ENCODE data around the gene LRRC27.

Gene LRRC27

DNA sequence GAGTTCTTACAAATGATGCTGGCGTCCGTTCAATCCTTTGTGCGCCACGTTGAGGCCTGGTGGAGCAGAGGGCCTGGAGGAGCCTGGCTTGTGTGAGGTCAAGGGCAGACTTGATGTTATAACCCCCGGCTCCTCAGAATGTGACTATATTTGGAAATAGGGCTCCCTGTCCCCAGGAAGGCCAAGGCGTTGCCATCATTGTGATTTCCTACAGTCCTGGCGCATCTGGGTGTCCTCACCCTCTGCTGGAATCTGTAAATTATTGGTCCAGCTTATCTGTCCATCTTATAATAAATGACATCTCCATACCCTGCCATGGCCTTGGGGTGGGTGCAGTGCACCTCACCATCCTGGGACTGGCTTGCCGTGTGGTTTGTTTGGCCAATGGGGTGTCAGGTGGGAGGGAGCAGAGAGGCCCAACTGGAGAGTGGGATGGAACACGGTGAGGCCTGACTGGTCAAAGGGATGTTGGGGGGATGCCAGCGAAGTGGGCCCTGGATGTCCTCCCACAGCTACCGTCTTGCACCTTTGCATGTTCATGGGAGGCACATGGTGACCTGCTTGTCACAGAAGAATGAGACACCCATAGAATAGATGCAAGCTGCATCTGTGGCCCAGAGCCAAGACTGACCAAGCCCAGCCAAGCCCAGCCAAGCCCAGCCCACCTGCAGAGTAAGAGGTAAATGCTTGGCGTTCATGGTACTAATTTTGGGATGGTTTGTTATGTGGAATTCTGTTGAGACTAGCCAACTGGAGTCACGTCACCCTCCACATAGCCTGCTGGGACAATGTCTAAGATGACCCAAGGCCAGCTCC lies 11.1 kb upstream of the LRRC27 start:
- H3K9me3 Mint-ChIP-seq, result peaks cover under 1% of the 10 kb centered on the region
- H3K4me1 Mint-ChIP-seq (ENCODE audit: low read depth), result peaks cover 22% of the 10 kb centered on the region
- no peak overlapping the region for H3K27ac Mint-ChIP-seq
- no peak overlapping the region for H3K4me3 Mint-ChIP-seq
- H3K36me3 Mint-ChIP-seq (ENCODE audit: low read depth), result peaks cover 14% of the 10 kb centered on the region
- no peaks in the 10 kb centered on the region for H3K27me3 Mint-ChIP-seq

DNA sequence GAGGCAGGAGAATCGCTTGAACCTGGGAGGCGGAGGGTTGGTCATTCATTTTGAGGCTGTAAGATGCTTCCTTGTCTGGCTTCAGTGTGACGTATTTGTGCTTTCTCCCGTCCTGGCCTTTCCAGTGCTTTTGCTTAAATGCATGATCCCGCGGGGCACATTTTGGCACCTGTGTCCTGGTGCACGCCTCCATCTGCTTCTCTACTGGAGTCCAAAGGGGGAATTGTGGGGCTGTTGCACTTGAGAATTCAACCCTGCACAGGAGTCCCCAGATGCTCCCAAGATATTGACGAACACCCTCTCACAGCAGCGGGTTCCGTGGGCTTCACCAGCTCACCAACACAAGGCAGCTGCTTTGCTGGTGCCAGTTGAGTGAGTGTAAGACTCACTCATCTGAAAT lies 10.3 kb upstream of the LRRC27 start:
- H3K27me3 Mint-ChIP-seq, result no peaks in the 10 kb centered on the region
- peaks cover 23% of the 10 kb centered on the region for H3K36me3 Mint-ChIP-seq (ENCODE audit: low read depth)
- H3K4me1 Mint-ChIP-seq (ENCODE audit: low read depth), result peaks cover 31% of the 10 kb centered on the region
- peaks cover 5% of the 10 kb centered on the region for H3K9me3 Mint-ChIP-seq
- H3K4me3 Mint-ChIP-seq, result no peak overlapping the region
- H3K27ac Mint-ChIP-seq, result no peak overlapping the region

DNA sequence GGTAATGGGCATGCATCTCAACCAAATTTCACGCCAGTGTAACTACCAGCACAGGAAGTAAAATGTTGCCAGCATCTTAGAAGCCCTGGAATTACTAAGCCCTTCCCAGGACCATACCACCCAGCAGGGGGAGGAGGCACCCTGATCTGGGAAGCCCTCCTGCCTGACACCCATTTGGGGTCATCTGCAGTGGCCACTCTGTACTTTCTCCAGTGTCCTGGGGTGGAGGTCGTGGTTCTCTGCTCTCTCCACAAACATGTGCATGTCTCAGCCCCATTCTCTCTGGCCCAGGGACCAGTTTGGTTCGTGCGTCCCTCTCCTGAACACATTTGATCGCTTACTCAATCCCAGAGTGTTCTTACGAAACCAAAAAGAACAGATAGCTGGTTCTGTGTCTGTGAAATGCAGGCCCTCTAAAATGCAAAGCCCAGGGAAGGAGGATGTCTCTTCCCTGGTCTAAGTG lies 9.4 kb upstream of the LRRC27 start:
- Mint-ChIP-seq H3K27ac (no peak overlapping the region), H3K4me1 (ENCODE audit: low read depth) (peaks cover 40% of the 10 kb centered on the region), H3K36me3 (ENCODE audit: low read depth) (peaks cover 30% of the 10 kb centered on the region), H3K9me3 (peaks cover 5% of the 10 kb centered on the region), H3K27me3 (no peaks in the 10 kb centered on the region), H3K4me3 (no peak overlapping the region)

DNA sequence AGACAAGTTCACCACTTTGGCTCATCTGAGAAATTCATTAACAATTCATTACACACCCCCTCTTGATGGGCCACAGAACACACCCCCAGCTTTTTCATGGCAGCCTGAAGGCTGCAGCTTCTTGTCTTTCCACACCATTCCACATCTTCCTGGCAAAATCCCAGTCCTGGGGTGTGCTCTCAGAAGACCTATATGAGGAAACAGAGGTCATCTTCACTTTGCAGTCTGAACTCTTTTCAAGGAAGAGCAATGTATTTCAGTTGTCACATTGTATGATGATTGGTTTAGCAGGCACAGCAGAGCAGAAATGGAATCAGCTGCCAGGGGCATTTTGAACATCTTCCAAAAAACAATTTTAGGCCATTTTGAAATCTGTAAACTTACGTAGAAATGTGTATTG lies 7.8 kb upstream of the LRRC27 start:
- Mint-ChIP-seq H3K36me3 (ENCODE audit: low read depth) (peaks cover 43% of the 10 kb centered on the region), H3K4me3 (no peak overlapping the region), H3K4me1 (ENCODE audit: low read depth) (peaks cover 55% of the 10 kb centered on the region), H3K27ac (no peak overlapping the region), H3K27me3 (no peaks in the 10 kb centered on the region), H3K9me3 (peaks cover 5% of the 10 kb centered on the region)

DNA sequence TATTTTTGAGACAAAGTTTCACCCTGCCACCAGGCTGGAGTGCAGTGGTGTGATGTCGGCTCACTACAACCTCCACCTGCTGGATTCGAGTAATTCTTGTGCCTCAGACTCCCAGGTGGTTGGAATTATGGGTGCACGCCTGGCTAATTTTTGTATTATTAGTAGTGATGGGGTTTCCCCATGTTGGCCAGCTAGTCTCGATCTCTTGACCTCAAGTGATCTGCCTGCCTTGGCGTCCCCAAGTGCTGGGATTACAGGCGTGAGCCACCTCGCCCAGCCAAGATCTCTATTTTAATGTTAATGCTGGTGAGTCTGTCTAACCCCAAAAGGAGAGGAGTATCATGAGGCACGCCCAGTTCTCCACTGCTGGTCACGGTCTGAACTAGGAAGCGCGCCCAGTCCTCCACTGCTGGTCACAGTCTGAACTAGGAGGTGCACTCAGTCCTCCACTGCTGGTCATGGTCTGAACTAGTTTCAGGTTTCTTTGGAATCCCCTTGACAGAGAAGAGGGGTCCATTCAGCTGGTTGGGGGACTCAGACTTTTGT lies 5.6 kb upstream of the LRRC27 start:
- peaks cover 55% of the 10 kb centered on the region for H3K36me3 Mint-ChIP-seq (ENCODE audit: low read depth)
- H3K4me3 Mint-ChIP-seq, result no peak overlapping the region
- peak overlapping the region; percentile 80 for H3K27ac Mint-ChIP-seq
- H3K9me3 Mint-ChIP-seq, result peaks cover 5% of the 10 kb centered on the region
- H3K27me3 Mint-ChIP-seq, result no peaks in the 10 kb centered on the region
- peaks cover 58% of the 10 kb centered on the region for H3K4me1 Mint-ChIP-seq (ENCODE audit: low read depth)

DNA sequence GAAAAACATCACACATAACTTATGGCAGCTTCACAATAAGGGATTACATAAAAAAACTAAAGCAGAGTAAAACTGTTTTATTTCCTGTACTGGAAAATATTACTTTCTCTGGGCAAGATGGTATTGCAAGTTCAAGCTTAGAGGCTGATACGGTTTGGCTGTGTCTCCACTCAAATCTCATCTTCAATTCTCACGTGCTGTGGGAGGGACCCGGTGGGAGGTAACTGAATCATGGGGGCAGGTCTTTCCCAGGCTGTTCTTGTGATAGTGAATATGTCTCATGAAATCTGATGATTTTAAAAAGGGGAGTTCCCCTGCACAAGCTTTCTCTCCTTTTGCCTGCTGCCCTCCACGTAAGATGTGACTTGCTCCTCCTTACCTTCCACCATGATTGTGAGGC lies 5.1 kb upstream of the LRRC27 start:
- peak overlapping the region; percentile 80 for H3K27ac Mint-ChIP-seq
- peaks cover 55% of the 10 kb centered on the region for H3K36me3 Mint-ChIP-seq (ENCODE audit: low read depth)
- peaks cover 62% of the 10 kb centered on the region for H3K4me1 Mint-ChIP-seq (ENCODE audit: low read depth)
- no peaks in the 10 kb centered on the region for H3K27me3 Mint-ChIP-seq
- peak overlapping the region; percentile 53 for H3K4me3 Mint-ChIP-seq
- peaks cover 5% of the 10 kb centered on the region for H3K9me3 Mint-ChIP-seq

DNA sequence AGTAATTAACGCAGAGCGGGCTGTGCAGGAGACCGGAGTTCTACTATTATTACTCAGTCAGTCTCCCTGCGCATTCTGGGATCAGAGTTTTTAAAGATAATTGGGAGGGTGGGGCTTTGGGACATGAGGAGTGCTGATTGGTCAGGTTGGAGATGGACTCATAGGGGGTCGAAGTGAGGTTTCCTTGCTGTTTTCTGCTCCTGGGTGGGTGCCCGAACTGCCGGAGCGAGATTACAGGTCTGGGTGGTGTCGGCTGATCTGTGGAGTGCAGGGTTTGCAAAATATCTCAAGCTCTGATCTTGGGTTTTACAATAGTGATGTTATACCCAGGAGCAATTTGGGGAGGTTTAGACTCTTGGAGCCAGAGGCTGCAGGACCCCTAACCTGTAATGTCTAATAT lies 3.9 kb upstream of the LRRC27 start:
- Mint-ChIP-seq H3K36me3 (ENCODE audit: low read depth) (peaks cover 55% of the 10 kb centered on the region), H3K4me1 (ENCODE audit: low read depth) (peaks cover 71% of the 10 kb centered on the region), H3K4me3 (peak overlapping the region; percentile 51), H3K27ac (peak overlapping the region; percentile 52), H3K27me3 (no peaks in the 10 kb centered on the region), H3K9me3 (peaks cover 5% of the 10 kb centered on the region)

DNA sequence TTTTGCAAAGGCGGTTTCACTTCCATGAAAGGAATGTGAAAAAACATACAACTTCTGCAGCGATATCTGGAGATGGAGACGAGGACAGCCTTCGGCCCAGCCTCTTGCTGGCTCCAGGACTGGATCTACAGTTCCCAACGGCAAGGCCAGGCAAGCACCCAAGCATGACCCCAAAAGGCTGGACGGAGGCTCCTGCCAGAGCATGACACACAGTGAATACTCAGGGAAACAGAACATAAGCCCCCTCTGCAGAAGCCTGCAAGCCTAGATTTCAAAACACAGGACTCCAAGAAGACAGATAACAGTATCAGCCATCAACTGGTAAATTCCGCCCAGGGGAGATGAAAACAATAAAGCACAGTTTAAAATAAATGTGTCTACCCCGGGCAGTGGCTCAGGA lies 3.3 kb upstream of the LRRC27 start:
- peaks cover 77% of the 10 kb centered on the region for H3K4me1 Mint-ChIP-seq (ENCODE audit: low read depth)
- no peaks in the 10 kb centered on the region for H3K27me3 Mint-ChIP-seq
- peak overlapping the region; percentile 95 for H3K4me3 Mint-ChIP-seq
- peaks cover 5% of the 10 kb centered on the region for H3K9me3 Mint-ChIP-seq
- H3K36me3 Mint-ChIP-seq (ENCODE audit: low read depth), result peaks cover 55% of the 10 kb centered on the region
- peak overlapping the region; percentile 43 for H3K27ac Mint-ChIP-seq

DNA sequence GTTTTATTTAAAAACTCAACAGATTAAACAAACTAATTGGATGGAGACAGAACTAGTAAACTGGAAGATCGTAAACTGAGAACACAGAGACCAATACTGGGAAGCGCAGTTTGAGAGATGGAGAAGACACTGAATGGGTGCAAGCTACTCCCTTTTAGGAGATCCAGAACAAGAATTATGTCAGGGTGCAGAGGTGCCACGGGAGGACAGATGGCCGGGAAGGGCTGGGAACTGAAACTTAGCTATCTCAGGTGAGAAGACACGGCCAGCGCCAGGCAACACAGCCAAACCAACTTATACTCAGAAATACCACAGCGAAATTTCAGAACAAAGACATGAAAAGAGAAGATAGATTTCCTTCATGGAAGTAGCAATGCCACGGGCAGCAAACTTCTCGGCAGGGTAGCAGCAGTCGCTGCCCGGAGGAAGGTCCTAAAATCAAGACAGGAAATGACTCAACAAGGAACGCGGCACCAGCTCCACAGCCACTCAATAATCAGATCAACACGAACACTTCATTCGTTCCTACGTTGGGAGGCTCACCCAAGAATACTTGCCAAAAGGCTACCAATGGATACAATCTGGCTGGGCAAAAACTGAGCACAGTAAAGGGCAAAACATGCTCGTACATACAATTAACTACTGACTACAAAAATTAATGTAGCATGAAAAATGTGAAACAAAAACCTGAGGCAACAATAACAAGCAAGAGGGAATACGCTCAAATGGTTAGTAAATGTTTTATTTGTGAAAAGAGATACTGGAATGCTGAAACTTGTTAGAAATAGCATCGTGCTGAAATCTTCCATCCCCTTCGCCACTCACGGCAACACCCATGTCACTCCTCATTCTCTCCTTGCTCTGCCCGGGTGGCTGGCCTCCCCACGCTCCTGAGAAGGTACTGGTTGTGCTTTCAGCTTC lies 2.2 kb upstream of the LRRC27 start:
- H3K9me3 Mint-ChIP-seq, result peaks cover 5% of the 10 kb centered on the region
- peaks cover 84% of the 10 kb centered on the region for H3K4me1 Mint-ChIP-seq (ENCODE audit: low read depth)
- peaks cover 47% of the 10 kb centered on the region for H3K36me3 Mint-ChIP-seq (ENCODE audit: low read depth)
- peak overlapping the region; percentile 87 for H3K27ac Mint-ChIP-seq
- H3K4me3 Mint-ChIP-seq, result peak overlapping the region; percentile 95
- H3K27me3 Mint-ChIP-seq, result no peaks in the 10 kb centered on the region

DNA sequence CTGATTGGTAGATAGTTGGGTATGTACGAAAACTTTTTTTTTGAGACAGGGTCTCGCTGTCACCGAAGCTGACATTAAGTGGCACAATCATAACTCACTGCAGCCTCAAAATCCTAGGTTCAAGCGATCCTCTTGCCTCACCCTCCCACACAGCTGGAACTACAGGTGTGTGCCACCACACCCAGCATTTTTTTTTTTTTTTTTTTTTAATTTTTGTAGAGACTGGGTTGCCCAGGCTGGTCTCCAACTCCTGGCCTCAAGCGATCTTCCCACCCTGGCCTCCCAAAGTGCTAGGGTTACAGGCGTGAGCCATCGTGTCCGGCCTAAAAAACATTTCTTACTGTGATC lies 1.5 kb upstream of the LRRC27 start:
- peak overlapping the region; percentile 87 for H3K27ac Mint-ChIP-seq
- no peaks in the 10 kb centered on the region for H3K27me3 Mint-ChIP-seq
- H3K9me3 Mint-ChIP-seq, result peaks cover 5% of the 10 kb centered on the region
- peaks cover 43% of the 10 kb centered on the region for H3K36me3 Mint-ChIP-seq (ENCODE audit: low read depth)
- H3K4me1 Mint-ChIP-seq (ENCODE audit: low read depth), result peaks cover 83% of the 10 kb centered on the region
- H3K4me3 Mint-ChIP-seq, result peak overlapping the region; percentile 95

DNA sequence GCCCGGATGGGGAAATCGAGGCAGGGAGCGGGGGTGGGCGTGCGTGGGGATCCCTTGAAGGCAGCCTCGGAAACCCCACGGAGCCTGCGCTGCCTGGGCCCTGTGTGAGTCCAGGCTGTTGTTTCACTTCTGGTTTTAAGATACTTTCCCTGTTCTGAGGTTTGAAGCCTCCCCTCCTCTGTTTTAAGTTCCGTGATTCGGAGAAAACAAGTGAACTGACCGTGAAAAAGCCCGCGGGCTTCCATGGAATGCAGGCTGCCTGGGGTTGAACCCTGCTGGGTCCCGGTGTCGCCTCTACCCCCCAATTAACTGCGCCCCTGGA lies 401 bp downstream of the LRRC27 start:
- peak overlapping the region; percentile 87 for H3K27ac Mint-ChIP-seq
- H3K27me3 Mint-ChIP-seq, result no peaks in the 10 kb centered on the region
- H3K9me3 Mint-ChIP-seq, result no peaks in the 10 kb centered on the region
- H3K36me3 Mint-ChIP-seq (ENCODE audit: low read depth), result peaks cover 25% of the 10 kb centered on the region
- H3K4me3 Mint-ChIP-seq, result peak overlapping the region; percentile 95
- H3K4me1 Mint-ChIP-seq (ENCODE audit: low read depth), result peaks cover 85% of the 10 kb centered on the region

DNA sequence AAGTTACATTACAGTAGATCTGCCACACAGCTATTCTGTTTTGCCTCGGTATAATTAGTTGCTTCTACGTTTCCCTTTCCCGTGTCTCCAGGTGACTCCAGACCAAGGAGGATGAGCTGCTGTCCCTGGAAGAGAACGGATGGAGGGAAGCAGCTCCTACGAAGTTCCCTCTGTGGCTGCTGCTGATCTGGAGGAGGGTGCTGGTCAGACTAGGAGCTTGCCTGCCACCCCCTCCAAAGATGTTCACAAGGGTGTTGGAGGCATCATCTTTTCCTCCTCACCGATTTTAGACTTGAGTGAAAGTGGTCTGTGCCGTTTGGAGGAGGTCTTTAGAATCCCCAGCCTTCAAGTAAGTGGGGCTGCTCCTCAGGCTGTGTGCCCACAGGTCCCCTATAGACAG lies 1.4 kb downstream of the LRRC27 start:
- peak overlapping the region; percentile 95 for H3K4me3 Mint-ChIP-seq
- H3K27ac Mint-ChIP-seq, result peak overlapping the region; percentile 45
- peaks cover 18% of the 10 kb centered on the region for H3K36me3 Mint-ChIP-seq (ENCODE audit: low read depth)
- H3K4me1 Mint-ChIP-seq (ENCODE audit: low read depth), result peaks cover 80% of the 10 kb centered on the region
- H3K9me3 Mint-ChIP-seq, result no peaks in the 10 kb centered on the region
- no peaks in the 10 kb centered on the region for H3K27me3 Mint-ChIP-seq

DNA sequence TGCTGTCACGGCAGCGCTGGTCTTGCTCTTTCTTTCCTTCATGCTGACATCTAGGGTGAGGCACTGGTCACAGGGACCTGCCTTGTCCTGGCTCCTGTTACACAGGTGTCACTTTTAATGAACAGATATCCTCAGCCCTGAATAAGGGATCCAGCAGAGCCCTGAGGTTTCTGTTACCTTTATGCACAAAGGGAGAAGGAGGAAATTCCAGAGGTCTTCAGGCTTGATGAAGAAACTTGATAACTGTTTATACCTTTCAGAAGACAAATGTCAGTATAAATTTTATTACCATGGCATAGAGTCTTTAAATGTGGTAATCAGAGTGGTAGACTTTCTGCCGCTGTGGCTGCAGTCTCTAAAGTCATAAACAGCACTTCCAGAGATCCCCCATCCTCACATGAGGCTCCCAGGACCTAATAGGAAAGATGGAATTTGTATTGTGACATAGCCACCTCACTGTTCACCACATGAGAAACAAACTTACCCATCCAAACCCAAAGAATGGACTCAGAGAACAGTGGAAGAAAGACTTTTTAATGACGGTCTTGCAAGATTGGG lies 2.7 kb downstream of the LRRC27 start:
- H3K9me3 Mint-ChIP-seq, result no peaks in the 10 kb centered on the region
- no peak overlapping the region for H3K27ac Mint-ChIP-seq
- peaks cover 66% of the 10 kb centered on the region for H3K4me1 Mint-ChIP-seq (ENCODE audit: low read depth)
- peaks cover 8% of the 10 kb centered on the region for H3K36me3 Mint-ChIP-seq (ENCODE audit: low read depth)
- H3K27me3 Mint-ChIP-seq, result no peaks in the 10 kb centered on the region
- peak overlapping the region; percentile 30 for H3K4me3 Mint-ChIP-seq

DNA sequence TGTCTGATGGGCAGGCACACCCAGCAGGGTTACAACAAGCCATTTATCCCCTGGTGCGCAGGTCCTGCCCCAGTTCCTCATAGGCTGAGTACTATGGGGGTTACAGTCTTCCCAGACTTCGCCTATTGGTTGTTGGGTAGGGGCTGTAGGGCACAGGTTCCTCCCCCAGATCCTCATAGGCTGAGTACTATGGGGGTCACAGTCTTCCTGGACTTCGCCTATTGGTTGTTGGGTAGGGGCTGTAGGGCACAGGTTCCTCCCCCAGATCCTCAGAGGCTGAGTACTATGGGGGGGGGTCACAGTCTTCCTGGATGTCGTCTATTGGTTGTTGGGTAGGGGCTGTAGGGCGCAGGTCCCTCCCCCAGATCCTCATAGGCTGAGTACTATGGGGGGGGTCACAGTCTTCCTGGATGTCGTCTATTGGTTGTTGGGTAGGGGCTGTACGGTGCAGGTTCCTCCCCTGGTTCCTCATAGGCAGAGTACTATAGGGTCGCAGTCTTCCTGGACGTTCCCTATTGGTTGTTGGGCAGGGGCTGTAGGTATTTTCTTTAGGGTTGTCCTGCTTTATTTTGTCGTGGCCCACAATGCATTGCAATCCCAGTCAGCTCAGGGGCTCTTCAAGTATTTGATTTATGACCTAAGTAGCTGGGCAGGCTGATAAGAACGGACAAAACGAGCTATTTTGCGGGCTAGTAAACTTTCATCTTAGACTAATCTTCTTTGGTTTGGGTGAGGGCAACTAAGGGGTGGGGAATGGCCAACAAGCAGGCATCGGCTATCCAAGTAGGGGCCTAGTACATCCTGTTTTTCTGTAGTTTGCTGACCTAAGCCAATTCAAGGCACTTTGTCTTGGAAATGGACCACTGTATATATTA lies 3.4 kb downstream of the LRRC27 start:
- H3K36me3 Mint-ChIP-seq (ENCODE audit: low read depth), result peaks cover under 1% of the 10 kb centered on the region
- H3K27ac Mint-ChIP-seq, result no peak overlapping the region
- peaks cover 59% of the 10 kb centered on the region for H3K4me1 Mint-ChIP-seq (ENCODE audit: low read depth)
- H3K4me3 Mint-ChIP-seq, result peak overlapping the region; percentile 30
- H3K27me3 Mint-ChIP-seq, result no peaks in the 10 kb centered on the region
- no peaks in the 10 kb centered on the region for H3K9me3 Mint-ChIP-seq

Data from stimulated activated naive CD8-positive, alpha-beta T cell treated with anti-CD3 and anti-CD28 coated beads, Interleukin-15, Interleukin-2, amounts not matched to agents 100 ng/mL and 50 ng/mL, for 24 hours (primary cell).